ENCODE data around the gene HAVCR1.

Gene HAVCR1

DNA sequence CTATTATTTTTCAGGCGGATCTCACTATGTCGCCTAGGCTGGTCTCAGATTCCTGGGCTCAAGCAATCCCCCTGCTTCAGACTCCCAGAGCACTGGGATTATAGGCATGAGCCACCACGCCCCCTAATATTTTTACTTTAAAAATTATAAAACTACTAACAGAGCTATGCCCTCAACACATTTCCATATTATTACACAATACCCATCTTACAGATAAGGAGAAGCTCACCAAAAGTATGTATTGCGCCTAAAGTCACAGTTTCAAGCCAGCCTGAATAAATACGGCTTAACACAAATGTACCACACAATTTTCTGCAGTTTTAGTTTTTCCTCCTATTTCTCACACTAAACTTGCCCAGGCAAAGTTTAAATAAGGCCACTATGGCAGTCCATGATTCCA, 9.9 kb upstream of the HAVCR1 start:
- Histone ChIP-seq H3K36me3 (replicated peaks) (no peaks in the 10 kb centered on the region), H3K27ac (no peak overlapping the region), H3K4me3 (ENCODE audit: low read depth, low read length) (no peak overlapping the region), H3K27me3 (replicated peaks) (no peaks in the 10 kb centered on the region)
- DNase-seq: no peak
- in situ Hi-C loops (cut with HindIII; ENCODE audit: low pct_ligation_motif_present, low sequenced_read_pairs): no loop called here
- TF ChIP-seq, protein P1, sequence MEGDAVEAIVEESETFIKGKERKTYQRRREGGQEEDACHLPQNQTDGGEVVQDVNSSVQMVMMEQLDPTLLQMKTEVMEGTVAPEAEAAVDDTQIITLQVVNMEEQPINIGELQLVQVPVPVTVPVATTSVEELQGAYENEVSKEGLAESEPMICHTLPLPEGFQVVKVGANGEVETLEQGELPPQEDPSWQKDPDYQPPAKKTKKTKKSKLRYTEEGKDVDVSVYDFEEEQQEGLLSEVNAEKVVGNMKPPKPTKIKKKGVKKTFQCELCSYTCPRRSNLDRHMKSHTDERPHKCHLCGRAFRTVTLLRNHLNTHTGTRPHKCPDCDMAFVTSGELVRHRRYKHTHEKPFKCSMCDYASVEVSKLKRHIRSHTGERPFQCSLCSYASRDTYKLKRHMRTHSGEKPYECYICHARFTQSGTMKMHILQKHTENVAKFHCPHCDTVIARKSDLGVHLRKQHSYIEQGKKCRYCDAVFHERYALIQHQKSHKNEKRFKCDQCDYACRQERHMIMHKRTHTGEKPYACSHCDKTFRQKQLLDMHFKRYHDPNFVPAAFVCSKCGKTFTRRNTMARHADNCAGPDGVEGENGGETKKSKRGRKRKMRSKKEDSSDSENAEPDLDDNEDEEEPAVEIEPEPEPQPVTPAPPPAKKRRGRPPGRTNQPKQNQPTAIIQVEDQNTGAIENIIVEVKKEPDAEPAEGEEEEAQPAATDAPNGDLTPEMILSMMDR (IDR thresholded peaks at IDR 0.05; ENCODE audit: low read depth, low read length, missing control alignments): no peak

DNA sequence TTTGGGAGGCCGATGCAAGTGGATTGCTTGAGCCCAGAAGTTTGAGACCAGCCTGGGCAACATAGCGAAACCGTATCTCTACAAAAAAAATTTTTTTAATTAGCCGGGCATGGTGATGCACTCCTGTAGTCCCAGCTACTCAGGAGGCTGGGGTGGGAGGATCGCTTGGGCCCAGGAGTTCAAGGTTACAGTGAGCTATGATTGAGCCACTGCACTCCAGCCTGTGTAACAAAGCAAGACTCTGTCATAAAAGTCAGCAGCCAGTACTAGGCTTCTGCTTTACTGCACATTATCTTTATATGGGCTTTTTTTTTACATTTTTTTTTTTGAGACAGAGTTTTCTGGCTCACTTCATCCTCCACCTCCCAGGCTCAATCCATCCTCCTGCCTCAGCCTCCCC, 9.4 kb upstream of the HAVCR1 start:
- Histone ChIP-seq H3K27me3 (replicated peaks) (no peaks in the 10 kb centered on the region), H3K36me3 (replicated peaks) (no peaks in the 10 kb centered on the region), H3K27ac (no peak overlapping the region), H3K4me3 (ENCODE audit: low read depth, low read length) (no peak overlapping the region)
- DNase-seq: no peak
- in situ Hi-C loops (cut with HindIII; ENCODE audit: low pct_ligation_motif_present, low sequenced_read_pairs): no loop called here
- TF ChIP-seq, protein P1 (IDR thresholded peaks at IDR 0.05; ENCODE audit: low read depth, low read length, missing control alignments): no peak

DNA sequence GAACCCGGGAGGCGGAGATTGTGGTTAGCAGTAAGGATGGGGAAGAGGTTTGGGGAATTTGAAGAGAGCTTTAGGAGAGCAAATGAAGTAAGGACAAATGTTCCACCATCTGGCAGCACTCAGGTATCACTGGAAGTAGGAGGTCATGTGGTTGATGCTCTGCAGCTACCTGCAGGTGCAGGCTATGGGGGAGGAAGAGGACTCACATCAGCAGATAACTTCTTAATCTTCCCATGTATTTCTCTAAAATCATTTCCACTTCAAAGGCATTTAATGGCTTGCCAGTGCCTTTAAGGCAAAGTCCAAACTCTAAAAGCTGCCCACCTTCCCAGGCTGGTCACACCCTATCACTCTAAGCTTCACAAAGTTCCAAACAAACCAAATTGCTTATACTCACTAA, 8.1 kb upstream of the HAVCR1 start:
- Histone ChIP-seq H3K36me3 (replicated peaks) (no peaks in the 10 kb centered on the region), H3K27me3 (replicated peaks) (no peaks in the 10 kb centered on the region), H3K27ac (no peak overlapping the region), H3K4me3 (ENCODE audit: low read depth, low read length) (no peak overlapping the region)
- TF ChIP-seq, protein P1 (IDR thresholded peaks at IDR 0.05; ENCODE audit: low read depth, low read length, missing control alignments): no peak
- in situ Hi-C loops (cut with HindIII; ENCODE audit: low pct_ligation_motif_present, low sequenced_read_pairs): no loop called here
- DNase-seq: no peak

DNA sequence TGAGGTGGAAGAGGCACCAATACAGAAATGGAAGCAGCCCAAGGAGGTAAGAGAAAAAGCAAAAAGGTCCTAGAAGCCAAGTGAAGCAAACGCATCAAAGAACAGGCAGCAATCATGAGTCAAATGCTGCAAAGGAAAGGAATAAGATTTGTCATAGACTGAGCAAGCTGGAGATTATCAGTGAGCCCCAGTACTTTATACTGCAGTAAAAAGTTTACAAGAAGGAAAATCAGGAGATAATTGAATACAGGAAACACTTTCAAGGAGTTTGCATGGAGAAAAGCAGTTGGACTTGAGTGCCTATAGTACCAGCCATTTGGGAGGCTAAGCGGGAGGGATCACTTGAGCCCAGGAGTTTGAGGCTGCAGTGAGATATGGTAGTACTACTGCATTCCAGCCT, 7.2 kb upstream of the HAVCR1 start:
- no peak for DNase-seq
- no peak overlapping the region for H3K4me3 ChIP-seq (ENCODE audit: low read depth, low read length)
- TF ChIP-seq, protein P1 (IDR thresholded peaks at IDR 0.05; ENCODE audit: low read depth, low read length, missing control alignments): no peak
- no peaks in the 10 kb centered on the region for H3K27me3 ChIP-seq (replicated peaks)
- H3K36me3 ChIP-seq (replicated peaks): no peaks in the 10 kb centered on the region
- in situ Hi-C loops (cut with HindIII; ENCODE audit: low pct_ligation_motif_present, low sequenced_read_pairs): no loop called here
- no peak overlapping the region for H3K27ac ChIP-seq

DNA sequence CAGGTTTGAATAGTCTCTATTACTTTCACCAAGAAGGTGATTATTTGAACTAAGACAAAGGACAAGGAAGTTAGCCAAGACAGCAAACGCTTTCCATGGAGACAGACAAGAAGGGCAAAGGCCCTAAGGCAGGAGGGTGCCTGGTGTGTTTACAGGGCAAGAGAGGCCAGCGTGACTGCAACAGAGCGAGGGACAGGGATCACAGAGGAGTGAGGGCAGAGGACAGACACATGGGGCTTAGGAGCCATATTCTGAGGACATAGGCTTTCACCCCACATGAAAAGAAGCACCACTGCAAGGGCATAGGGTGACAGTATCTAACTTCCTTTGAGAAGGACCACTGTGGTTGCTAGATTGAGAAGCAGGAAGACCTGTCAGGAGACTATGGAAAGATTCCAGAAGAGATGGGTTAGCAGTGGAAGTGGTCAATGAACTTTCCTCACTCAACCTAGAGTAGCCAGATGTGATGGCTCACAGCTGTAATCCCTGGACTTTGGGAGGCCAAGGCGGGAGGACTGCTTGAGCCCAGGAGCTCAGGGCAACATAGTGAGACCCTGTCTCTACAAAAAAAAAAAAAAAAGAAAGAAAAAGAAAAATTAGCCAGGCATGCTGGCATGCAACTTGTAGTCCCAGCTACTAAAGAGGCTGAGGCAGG, 5.0 kb upstream of the HAVCR1 start:
- Histone ChIP-seq H3K27me3 (replicated peaks) (no peaks in the 10 kb centered on the region), H3K4me3 (ENCODE audit: low read depth, low read length) (no peak overlapping the region), H3K27ac (no peak overlapping the region), H3K36me3 (replicated peaks) (no peaks in the 10 kb centered on the region)
- no peak for DNase-seq
- TF ChIP-seq, protein P1 (IDR thresholded peaks at IDR 0.05; ENCODE audit: low read depth, low read length, missing control alignments): no peak
- in situ Hi-C loops (cut with HindIII; ENCODE audit: low pct_ligation_motif_present, low sequenced_read_pairs): no loop called here

DNA sequence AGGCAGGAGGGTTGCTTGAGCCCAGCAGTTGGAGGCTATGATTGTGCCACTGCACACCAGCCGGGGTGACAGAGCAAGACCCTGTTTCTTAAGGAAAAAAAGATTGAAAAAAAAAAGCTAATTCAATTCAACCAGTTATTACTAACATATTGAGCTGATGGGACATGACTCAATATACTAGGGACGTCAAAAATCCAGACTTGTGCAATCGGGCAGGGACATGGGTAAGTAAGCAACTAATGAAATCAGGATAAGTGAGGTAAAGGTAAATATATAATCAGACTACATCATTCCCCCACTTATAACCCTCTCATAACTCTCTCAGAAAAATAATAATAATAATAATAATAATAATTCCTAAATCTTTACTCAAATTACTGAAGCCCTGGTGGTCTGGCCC, 975 bp upstream of the HAVCR1 start:
- in situ Hi-C loops (cut with HindIII; ENCODE audit: low pct_ligation_motif_present, low sequenced_read_pairs): no loop called here
- Histone ChIP-seq H3K36me3 (replicated peaks) (no peaks in the 10 kb centered on the region), H3K27me3 (replicated peaks) (no peaks in the 10 kb centered on the region), H3K27ac (no peak overlapping the region), H3K4me3 (ENCODE audit: low read depth, low read length) (no peak overlapping the region)
- no peak for DNase-seq
- TF ChIP-seq, protein P1 (IDR thresholded peaks at IDR 0.05; ENCODE audit: low read depth, low read length, missing control alignments): no peak

Measured in brain microvascular endothelial cell (primary cell).